ENCODE results near the gene TUFT1.

- TF ChIP-seq, protein P1, sequence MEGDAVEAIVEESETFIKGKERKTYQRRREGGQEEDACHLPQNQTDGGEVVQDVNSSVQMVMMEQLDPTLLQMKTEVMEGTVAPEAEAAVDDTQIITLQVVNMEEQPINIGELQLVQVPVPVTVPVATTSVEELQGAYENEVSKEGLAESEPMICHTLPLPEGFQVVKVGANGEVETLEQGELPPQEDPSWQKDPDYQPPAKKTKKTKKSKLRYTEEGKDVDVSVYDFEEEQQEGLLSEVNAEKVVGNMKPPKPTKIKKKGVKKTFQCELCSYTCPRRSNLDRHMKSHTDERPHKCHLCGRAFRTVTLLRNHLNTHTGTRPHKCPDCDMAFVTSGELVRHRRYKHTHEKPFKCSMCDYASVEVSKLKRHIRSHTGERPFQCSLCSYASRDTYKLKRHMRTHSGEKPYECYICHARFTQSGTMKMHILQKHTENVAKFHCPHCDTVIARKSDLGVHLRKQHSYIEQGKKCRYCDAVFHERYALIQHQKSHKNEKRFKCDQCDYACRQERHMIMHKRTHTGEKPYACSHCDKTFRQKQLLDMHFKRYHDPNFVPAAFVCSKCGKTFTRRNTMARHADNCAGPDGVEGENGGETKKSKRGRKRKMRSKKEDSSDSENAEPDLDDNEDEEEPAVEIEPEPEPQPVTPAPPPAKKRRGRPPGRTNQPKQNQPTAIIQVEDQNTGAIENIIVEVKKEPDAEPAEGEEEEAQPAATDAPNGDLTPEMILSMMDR (IDR thresholded peaks at IDR 0.05): no peak
- no peak for TF ChIP-seq POLR2A (IDR thresholded peaks at IDR 0.05)
These were observed 40.2 kb upstream of the TUFT1 start for GRCh38 chr1:151499930-151500329.
